K562 (cell line): ENCODE measurements around the gene TMEM106B. TPM values are rescaled to one million over a fixed set of nuclear protein-coding genes. Genes with fewer than 3 reads are reported as not detected.

Experiments used
- BHLHE40 ChIP-seq: IDR thresholded peaks from 2 replicates; pipeline ENCODE4 v1.6.1; 2011; ENCODE audit warnings: low read length, improper control_type of control experiment
- CBX1 ChIP-seq: sonication (generic); IDR thresholded peaks from 2 replicates; pipeline ENCODE4 v1.6.1; 2016; ENCODE audit warnings: antibody characterized with exemption, low read depth, mild to moderate bottlenecking
- CEBPZ ChIP-seq: fragments of 150-350 bp; IDR thresholded peaks from 2 replicates; pipeline ENCODE4 v1.6.1; 2014; ENCODE audit warnings: low read depth, mild to moderate bottlenecking, low read length, borderline replicate concordance
- FOS ChIP-seq: IDR thresholded peaks from 3 replicates; pipeline ENCODE4 v1.6.1; 2011; ENCODE audit not compliant: insufficient read length; ENCODE audit errors: extremely low read depth
- GABPA ChIP-seq: fragments of 200-800 bp; sonication (Bioruptor generic); conservative IDR thresholded peaks from 2 replicates; pipeline ENCODE4 v1.6.1; 2016; ENCODE audit warnings: low read depth, missing genetic modification characterization, missing compliant biosample characterization
- IFI16 ChIP-seq: fragments of 250-450 bp; sonication (Bioruptor Pico); IDR thresholded peaks from 2 replicates; pipeline ENCODE4 v2.1.2; 2022; ENCODE audit warnings: mild to moderate bottlenecking, inconsistent platforms
- JUNB ChIP-seq: fragments of 450-650 bp; formaldehyde crosslinking; conservative IDR thresholded peaks from 2 replicates; pipeline ENCODE4 v1.4.0; 2020; ENCODE audit warnings: mild to moderate bottlenecking
- POLR2B ChIP-seq: fragments of 450-650 bp; IDR thresholded peaks from 2 replicates; pipeline ENCODE4 v1.6.1; 2018; ENCODE audit warnings: low read depth; ENCODE audit not compliant: partially characterized antibody
- SAP30 ChIP-seq: fragments of 200-600 bp; sonication (generic); IDR thresholded peaks from 2 replicates; pipeline ENCODE4 v1.6.1; 2012; ENCODE audit warnings: borderline replicate concordance, low read depth, mild to moderate bottlenecking, moderate library complexity, low read length, control low read depth, inconsistent platforms; ENCODE audit not compliant: insufficient read depth, poor library complexity, severe bottlenecking
- SIN3A ChIP-seq, 2 experiments: fragments of 150-350 bp in 1 of 2; IDR thresholded peaks; 2 replicates each; pipeline ENCODE4 v1.6.1; 2011 to 2016; ENCODE audit warnings: borderline replicate concordance in 2 of 2, low read depth in 2 of 2, low read length in 2 of 2, mild to moderate bottlenecking in 2 of 2, moderate library complexity in 2 of 2; ENCODE audit not compliant: control insufficient read depth in 1 of 2
- ZC3H11A ChIP-seq: IDR thresholded peaks from 2 replicates; pipeline ENCODE4 v1.6.1; 2012; ENCODE audit warnings: low read depth, low read length, improper control_type of control experiment
- ZFP30 ChIP-seq: fragments of 250-450 bp; sonication (Bioruptor Pico); IDR thresholded peaks from 2 replicates; pipeline ENCODE4 v1.8.0; 2022; ENCODE audit warnings: moderate library complexity, mild to moderate bottlenecking, inconsistent platforms, borderline replicate concordance
- ZFPM2 ChIP-seq: fragments of 250-450 bp; sonication (Bioruptor Pico); IDR thresholded peaks from 2 replicates; pipeline ENCODE4 v1.5.1; 2022; ENCODE audit warnings: mild to moderate bottlenecking
- ZKSCAN8 ChIP-seq: fragments of 200-800 bp; sonication (Bioruptor generic); IDR thresholded peaks from 2 replicates; pipeline ENCODE4 v1.6.1; 2016; ENCODE audit warnings: missing genetic modification characterization, missing compliant biosample characterization
- polyA plus RNA-seq, 8 experiments: library from polyadenylated mRNA; depleted of rRNA in 4 of 8; stranded (reverse) in 5 of 8; unstranded in 3 of 8; fragments of >200 nt; fragmentation: Nextera tagmentation in 2 of 8; fragmentation: Illumina TruSeq in 1 of 8; extraction: Ambion mirVana in 2 of 8; extraction: Trizol in 1 of 8; gene quantifications; 2 replicates each; pipeline versions ENCODE4 v1.2.1 to v1.2.3, GENCODE V29; 2011 to 2014; ENCODE audit warnings: inconsistent platforms in 1 of 8, missing spikeins in 1 of 8
- total RNA-seq, 7 experiments: library from RNA; depleted of rRNA in 6 of 7; stranded (reverse); fragments of >200 nt in 6 of 7; fragmentation: Illumina TruSeq in 2 of 7; extraction: Trizol in 2 of 7; gene quantifications; 2 replicates each; pipeline versions ENCODE4 v1.2.1 to v1.2.3, GENCODE V29; 2011 to 2021; ENCODE audit warnings: low replicate concordance in 1 of 7
- TF ChIP-seq, protein P1 (sequence below): sonication (generic); formaldehyde crosslinking; IDR thresholded peaks from 2 replicates; pipeline ENCODE4 v1.8.0; 2023; ENCODE audit warnings: missing genetic modification reagents, mild to moderate bottlenecking, borderline replicate concordance
- TF ChIP-seq, protein P2 (sequence below): sonication (generic); formaldehyde crosslinking; IDR thresholded peaks from 2 replicates; pipeline ENCODE4 v1.8.1; 2023; ENCODE audit warnings: mild to moderate bottlenecking, missing genetic modification reagents

Gene TMEM106B
- total and polyA plus RNA-seq, 9 of the 15 experiments (the other 6 are each of a cell fraction or from before 2014, with no cell fraction given): 8.6 to 30.4 (median 18.7) TPM

- no peak for TF ChIP-seq CEBPZ
- TF ChIP-seq ZFPM2 (CRISPR knock-in tag): no peak
- TF ChIP-seq ZFP30: no peak
- TF ChIP-seq FOS: no peak
- TF ChIP-seq GABPA (tag): peak; percentile 76
- TF ChIP-seq, protein P1, sequence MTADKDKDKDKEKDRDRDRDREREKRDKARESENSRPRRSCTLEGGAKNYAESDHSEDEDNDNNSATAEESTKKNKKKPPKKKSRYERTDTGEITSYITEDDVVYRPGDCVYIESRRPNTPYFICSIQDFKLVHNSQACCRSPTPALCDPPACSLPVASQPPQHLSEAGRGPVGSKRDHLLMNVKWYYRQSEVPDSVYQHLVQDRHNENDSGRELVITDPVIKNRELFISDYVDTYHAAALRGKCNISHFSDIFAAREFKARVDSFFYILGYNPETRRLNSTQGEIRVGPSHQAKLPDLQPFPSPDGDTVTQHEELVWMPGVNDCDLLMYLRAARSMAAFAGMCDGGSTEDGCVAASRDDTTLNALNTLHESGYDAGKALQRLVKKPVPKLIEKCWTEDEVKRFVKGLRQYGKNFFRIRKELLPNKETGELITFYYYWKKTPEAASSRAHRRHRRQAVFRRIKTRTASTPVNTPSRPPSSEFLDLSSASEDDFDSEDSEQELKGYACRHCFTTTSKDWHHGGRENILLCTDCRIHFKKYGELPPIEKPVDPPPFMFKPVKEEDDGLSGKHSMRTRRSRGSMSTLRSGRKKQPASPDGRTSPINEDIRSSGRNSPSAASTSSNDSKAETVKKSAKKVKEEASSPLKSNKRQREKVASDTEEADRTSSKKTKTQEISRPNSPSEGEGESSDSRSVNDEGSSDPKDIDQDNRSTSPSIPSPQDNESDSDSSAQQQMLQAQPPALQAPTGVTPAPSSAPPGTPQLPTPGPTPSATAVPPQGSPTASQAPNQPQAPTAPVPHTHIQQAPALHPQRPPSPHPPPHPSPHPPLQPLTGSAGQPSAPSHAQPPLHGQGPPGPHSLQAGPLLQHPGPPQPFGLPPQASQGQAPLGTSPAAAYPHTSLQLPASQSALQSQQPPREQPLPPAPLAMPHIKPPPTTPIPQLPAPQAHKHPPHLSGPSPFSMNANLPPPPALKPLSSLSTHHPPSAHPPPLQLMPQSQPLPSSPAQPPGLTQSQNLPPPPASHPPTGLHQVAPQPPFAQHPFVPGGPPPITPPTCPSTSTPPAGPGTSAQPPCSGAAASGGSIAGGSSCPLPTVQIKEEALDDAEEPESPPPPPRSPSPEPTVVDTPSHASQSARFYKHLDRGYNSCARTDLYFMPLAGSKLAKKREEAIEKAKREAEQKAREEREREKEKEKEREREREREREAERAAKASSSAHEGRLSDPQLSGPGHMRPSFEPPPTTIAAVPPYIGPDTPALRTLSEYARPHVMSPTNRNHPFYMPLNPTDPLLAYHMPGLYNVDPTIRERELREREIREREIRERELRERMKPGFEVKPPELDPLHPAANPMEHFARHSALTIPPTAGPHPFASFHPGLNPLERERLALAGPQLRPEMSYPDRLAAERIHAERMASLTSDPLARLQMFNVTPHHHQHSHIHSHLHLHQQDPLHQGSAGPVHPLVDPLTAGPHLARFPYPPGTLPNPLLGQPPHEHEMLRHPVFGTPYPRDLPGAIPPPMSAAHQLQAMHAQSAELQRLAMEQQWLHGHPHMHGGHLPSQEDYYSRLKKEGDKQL (CRISPR knock-in tag): no peak
- no peak for TF ChIP-seq IFI16
- TF ChIP-seq SIN3A (IDR thresholded peaks at IDR 0.05; ENCODE audit: borderline replicate concordance in 2 of 2, control insufficient read depth in 1 of 2, low read depth in 2 of 2, low read length in 2 of 2): no peak
- TF ChIP-seq ZC3H11A: no peak
- peak; percentile 62 for TF ChIP-seq SAP30
- TF ChIP-seq JUNB (CRISPR knock-in tag): no peak
- peak; percentile 67 for TF ChIP-seq BHLHE40
- TF ChIP-seq POLR2B: peak; percentile 78
- TF ChIP-seq, protein P2, sequence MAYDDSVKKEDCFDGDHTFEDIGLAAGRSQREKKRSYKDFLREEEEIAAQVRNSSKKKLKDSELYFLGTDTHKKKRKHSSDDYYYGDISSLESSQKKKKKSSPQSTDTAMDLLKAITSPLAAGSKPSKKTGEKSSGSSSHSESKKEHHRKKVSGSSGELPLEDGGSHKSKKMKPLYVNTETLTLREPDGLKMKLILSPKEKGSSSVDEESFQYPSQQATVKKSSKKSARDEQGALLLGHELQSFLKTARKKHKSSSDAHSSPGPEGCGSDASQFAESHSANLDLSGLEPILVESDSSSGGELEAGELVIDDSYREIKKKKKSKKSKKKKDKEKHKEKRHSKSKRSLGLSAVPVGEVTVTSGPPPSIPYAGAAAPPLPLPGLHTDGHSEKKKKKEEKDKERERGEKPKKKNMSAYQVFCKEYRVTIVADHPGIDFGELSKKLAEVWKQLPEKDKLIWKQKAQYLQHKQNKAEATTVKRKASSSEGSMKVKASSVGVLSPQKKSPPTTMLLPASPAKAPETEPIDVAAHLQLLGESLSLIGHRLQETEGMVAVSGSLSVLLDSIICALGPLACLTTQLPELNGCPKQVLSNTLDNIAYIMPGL (CRISPR knock-in tag): no peak; the same call in 1 of the 2 replicates
- TF ChIP-seq CBX1: no peak; the same call in none of the 2 replicates
- TF ChIP-seq ZKSCAN8: no peak
These were observed at the start of gene TMEM106B (continued) for GRCh38 chr7:12211054-12211710.
